ENCODE results near the gene ALG11.
A peak's percentile ranks its signal among the peaks of the same experiment; 100 is the strongest.

ALG11 gene

GRCh38 chr13:52011632-52012511 lies at the start of gene ALG11:
ALG11 (plus strand) TSS chr13:52012398; CDS start chr13:52012419, 21 bp downstream.
- peaks cover 20% of the 10 kb centered on the region for H3K36me3 ChIP-seq
- peaks cover 27% of the 10 kb centered on the region for H4K20me1 ChIP-seq
- peaks cover 6% of the 10 kb centered on the region for H3K9me3 ChIP-seq
- TF ChIP-seq Cebpa-rat (IDR thresholded peaks at IDR 0.05), result no peak
- H3K4me2 ChIP-seq, result peak within 1 kb of the TSS; percentile 100
- H3K27me3 ChIP-seq, result peaks cover 33% of the 10 kb centered on the region
- H3K27ac ChIP-seq, result peak within 1 kb of the TSS; percentile 61
- H3K9ac ChIP-seq, result peak within 1 kb of the TSS; percentile 79
- peaks cover 18% of the 10 kb centered on the region for H3K4me1 ChIP-seq
- peak within 1 kb of the TSS; percentile 90 for H3K4me3 ChIP-seq

DNA sequence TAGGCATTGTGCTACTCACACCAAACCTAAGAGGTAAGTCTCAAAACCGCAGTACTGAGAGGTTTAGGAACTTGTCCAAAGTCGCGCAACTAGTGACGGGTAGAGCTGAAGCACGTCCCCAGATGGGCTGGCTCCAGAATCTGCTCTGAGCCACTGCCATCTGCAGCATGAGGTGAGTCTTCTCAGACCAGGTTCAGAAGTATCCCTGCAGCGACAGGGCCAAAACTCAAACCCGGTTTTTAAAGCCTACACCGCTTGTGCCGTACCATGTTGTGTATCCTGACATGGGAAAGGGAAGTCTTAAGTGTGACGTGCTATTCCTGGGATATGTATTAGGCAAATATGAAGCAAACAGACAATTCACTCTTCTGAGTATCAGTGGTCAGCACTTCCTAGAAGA lies 46.0 kb upstream of the ALG11 start:
- TF ChIP-seq Cebpa-rat (IDR thresholded peaks at IDR 0.05), result no peak
- Histone ChIP-seq H3K27ac (no peak overlapping the region), H3K4me2 (no peak overlapping the region), H3K27me3 (no peaks in the 10 kb centered on the region), H3K36me3 (no peaks in the 10 kb centered on the region), H3K4me3 (no peak overlapping the region), H4K20me1 (no peaks in the 10 kb centered on the region), H3K9me3 (no peaks in the 10 kb centered on the region), H3K4me1 (peaks cover 11% of the 10 kb centered on the region), H3K9ac (no peak overlapping the region)

DNA sequence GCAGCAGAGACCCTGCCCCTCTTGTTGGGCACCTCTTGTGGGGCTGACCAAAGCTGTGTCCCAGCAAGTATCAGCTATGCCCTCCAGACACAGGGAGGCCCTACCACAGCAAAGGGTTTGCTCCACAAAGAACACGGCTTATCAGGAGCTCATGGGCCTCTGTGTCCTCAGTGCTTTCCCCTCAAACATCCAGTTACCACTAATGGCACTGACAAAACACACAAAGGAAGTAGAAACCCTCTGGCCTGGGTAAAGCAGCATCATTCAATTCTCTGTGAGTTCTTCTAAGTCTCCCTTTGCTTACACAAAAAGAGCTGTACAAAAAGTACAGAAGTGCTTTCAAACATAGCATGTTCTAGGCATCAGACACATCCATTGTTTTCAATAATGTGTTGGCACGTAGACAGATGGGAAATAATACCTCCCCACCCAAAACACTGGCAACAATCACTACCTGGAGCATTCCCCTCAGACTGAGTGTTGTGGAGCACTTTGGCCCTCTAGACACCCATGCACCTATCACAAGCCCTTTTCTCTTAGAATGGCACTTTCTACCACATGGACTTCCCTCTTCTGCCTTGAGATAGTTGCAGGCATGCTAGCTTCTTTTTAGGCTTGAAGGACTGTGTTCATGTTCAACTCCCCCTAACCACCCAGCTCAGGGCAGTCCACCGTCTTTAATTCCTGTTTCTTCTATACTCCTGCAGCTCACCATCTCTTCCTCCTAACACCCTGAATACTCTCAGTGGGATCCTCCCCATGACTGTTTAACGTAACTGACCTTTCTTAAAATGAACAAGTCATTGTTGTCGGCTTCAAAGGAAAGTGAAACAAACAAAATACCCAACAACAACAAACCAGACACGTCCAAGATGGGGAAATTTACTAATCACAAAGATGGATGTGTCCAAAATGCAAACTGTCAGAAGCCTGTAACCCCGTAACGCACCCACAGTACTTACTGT lies 44.4 kb upstream of the ALG11 start:
- no peak for TF ChIP-seq Cebpa-rat (IDR thresholded peaks at IDR 0.05)
- Histone ChIP-seq H3K27me3 (no peaks in the 10 kb centered on the region), H3K4me1 (no peaks in the 10 kb centered on the region), H3K36me3 (no peaks in the 10 kb centered on the region), H4K20me1 (no peaks in the 10 kb centered on the region), H3K9me3 (no peaks in the 10 kb centered on the region), H3K4me3 (no peak overlapping the region), H3K4me2 (no peak overlapping the region), H3K9ac (no peak overlapping the region), H3K27ac (no peak overlapping the region)

GRCh38 chr13:51970349-51970748 lies 41.8 kb upstream of the ALG11 start:
- no peaks in the 10 kb centered on the region for H4K20me1 ChIP-seq
- TF ChIP-seq Cebpa-rat (IDR thresholded peaks at IDR 0.05), result no peak
- H3K27me3 ChIP-seq, result no peaks in the 10 kb centered on the region
- no peak overlapping the region for H3K4me3 ChIP-seq
- no peak overlapping the region for H3K27ac ChIP-seq
- H3K9me3 ChIP-seq, result no peaks in the 10 kb centered on the region
- H3K36me3 ChIP-seq, result no peaks in the 10 kb centered on the region
- H3K4me2 ChIP-seq, result no peak overlapping the region
- no peak overlapping the region for H3K9ac ChIP-seq
- H3K4me1 ChIP-seq, result no peaks in the 10 kb centered on the region

DNA sequence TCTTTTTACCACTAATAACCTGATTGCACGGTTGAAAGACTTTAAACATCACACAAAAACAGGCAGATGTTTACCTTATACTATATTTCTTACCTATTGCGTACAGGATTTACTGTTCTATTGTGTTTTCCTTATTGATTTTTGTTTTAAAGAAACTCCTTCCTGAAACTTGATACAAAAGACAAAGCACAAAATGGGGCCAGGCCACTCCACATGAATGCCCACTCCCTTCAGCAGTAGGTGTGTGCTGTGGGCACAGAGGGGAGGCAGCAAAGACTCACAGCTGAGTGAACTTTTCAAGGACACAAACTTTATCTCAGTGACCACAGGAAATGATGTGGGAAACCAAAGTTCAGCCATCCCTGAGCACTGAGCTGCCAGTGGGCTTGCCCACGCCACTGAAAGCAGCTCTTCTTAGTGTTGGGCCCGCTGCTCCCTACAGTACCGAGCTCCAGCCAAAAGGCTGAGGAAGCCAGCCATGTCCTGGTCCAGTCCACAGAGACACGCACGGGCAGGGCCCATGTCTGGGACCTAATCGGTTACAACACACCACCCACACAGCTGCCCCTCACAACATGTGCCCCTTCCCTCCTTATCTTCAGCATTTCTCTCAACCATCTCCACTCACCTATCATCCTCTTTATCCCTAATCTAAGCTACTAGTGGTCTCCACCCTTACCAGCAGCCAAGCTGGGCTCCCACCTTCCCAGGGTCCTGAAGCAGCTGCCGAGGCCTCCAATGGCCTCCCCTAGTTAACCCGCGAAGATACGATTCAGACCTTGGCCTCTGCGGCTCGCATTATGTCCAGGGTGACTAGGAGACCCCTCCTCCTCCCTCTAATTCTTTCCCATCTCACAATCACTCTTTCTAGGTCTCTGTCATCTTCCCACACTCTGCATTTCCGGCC lies 40.4 kb upstream of the ALG11 start:
- H3K9ac ChIP-seq, result no peak overlapping the region
- H3K27ac ChIP-seq, result no peak overlapping the region
- no peak for TF ChIP-seq Cebpa-rat (IDR thresholded peaks at IDR 0.05)
- no peak overlapping the region for H3K4me2 ChIP-seq
- H3K4me3 ChIP-seq, result no peak overlapping the region
- H3K9me3 ChIP-seq, result no peaks in the 10 kb centered on the region
- no peaks in the 10 kb centered on the region for H3K27me3 ChIP-seq
- no peaks in the 10 kb centered on the region for H3K36me3 ChIP-seq
- no peaks in the 10 kb centered on the region for H3K4me1 ChIP-seq
- H4K20me1 ChIP-seq, result no peaks in the 10 kb centered on the region

- H4K20me1 ChIP-seq, result no peaks in the 10 kb centered on the region
- TF ChIP-seq Cebpa-rat (IDR thresholded peaks at IDR 0.05), result no peak
- no peaks in the 10 kb centered on the region for H3K36me3 ChIP-seq
- H3K4me2 ChIP-seq, result no peak overlapping the region
- no peak overlapping the region for H3K27ac ChIP-seq
- H3K9me3 ChIP-seq, result no peaks in the 10 kb centered on the region
- H3K4me1 ChIP-seq, result no peaks in the 10 kb centered on the region
- H3K27me3 ChIP-seq, result no peaks in the 10 kb centered on the region
- no peak overlapping the region for H3K4me3 ChIP-seq
- no peak overlapping the region for H3K9ac ChIP-seq
Observed at GRCh38 chr13:51974482-51974881, 37.7 kb upstream of the ALG11 start.

DNA sequence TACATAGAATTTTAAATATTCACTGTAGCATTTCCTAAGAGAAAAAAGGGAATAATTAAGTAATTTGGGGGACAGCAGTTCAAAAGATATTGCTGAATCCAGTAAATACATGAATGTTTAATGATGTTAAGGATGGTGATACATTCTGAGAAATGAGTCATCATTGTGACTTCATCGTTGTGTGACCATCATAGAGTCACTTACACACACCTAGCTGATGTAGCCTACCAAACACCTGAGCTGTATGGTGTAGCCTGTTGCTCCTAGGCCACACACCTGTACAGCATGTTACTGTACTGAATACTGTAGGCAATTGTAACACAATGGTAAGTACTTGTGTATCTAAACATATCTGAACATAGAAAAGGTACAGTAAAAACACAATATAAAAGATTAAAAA lies 35.8 kb upstream of the ALG11 start:
- Histone ChIP-seq H3K36me3 (no peaks in the 10 kb centered on the region), H4K20me1 (no peaks in the 10 kb centered on the region), H3K27ac (no peak overlapping the region), H3K27me3 (no peaks in the 10 kb centered on the region), H3K9me3 (no peaks in the 10 kb centered on the region), H3K4me3 (no peak overlapping the region), H3K9ac (no peak overlapping the region), H3K4me2 (no peak overlapping the region), H3K4me1 (no peaks in the 10 kb centered on the region)
- TF ChIP-seq Cebpa-rat (IDR thresholded peaks at IDR 0.05), result no peak

DNA sequence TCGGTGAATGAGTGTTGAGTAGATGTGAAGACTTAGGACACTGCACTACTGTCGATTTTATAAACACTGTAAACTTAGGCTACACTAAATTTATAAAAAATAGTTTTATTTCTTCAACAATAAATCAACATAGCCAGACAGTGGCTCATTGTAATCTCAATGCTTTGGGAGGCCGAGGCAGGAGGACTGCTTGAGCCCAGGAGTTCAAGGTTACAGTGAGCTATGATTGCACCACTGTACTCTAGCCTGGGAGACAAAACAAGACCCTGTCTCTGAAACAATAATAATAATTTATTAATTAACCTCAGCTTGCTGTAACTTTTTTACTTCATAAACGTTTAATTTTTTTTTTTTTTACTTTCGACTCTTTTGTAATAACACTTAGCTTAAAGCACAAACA lies 35.3 kb upstream of the ALG11 start:
- H3K9ac ChIP-seq, result no peak overlapping the region
- no peak overlapping the region for H3K4me3 ChIP-seq
- H4K20me1 ChIP-seq, result no peaks in the 10 kb centered on the region
- no peak for TF ChIP-seq Cebpa-rat (IDR thresholded peaks at IDR 0.05)
- H3K27me3 ChIP-seq, result no peaks in the 10 kb centered on the region
- no peaks in the 10 kb centered on the region for H3K4me1 ChIP-seq
- H3K27ac ChIP-seq, result no peak overlapping the region
- H3K4me2 ChIP-seq, result no peak overlapping the region
- no peaks in the 10 kb centered on the region for H3K9me3 ChIP-seq
- no peaks in the 10 kb centered on the region for H3K36me3 ChIP-seq

DNA sequence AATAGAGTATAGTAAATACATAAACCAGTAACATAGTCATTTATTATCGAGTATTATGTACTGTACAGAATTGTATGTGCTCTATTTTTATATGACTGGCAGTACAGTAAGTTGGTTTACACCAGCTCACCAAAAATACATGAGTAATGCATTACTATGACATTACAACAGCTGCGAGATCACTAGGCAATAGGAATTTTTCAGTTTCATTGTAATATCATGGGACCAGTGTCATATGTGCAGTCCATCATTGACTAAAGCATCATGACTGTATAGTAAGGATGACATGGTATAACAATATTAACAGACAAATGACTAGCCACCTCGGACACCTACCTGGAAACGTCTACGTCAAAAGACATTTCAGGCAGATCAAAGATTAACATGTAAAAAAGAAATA lies 34.6 kb upstream of the ALG11 start:
- no peaks in the 10 kb centered on the region for H3K9me3 ChIP-seq
- no peak overlapping the region for H3K4me3 ChIP-seq
- TF ChIP-seq Cebpa-rat (IDR thresholded peaks at IDR 0.05), result no peak
- H3K27ac ChIP-seq, result no peak overlapping the region
- H4K20me1 ChIP-seq, result no peaks in the 10 kb centered on the region
- no peaks in the 10 kb centered on the region for H3K27me3 ChIP-seq
- H3K36me3 ChIP-seq, result no peaks in the 10 kb centered on the region
- no peak overlapping the region for H3K4me2 ChIP-seq
- H3K9ac ChIP-seq, result no peak overlapping the region
- H3K4me1 ChIP-seq, result no peaks in the 10 kb centered on the region

All from BLaER1 (cell line).